Measurements from ENCODE around the gene RAB11FIP4. TPM values are rescaled to one million over a fixed set of nuclear protein-coding genes. Genes with fewer than 3 reads are reported as not detected.

Gene RAB11FIP4
- total and polyA plus RNA-seq, 2 of the 13 experiments (the other 11 are each of a cell fraction or from before 2014, with no cell fraction given): 28.0 to 89.3 TPM

- TF ChIP-seq FOXO4 (CRISPR knock-in tag; conservative IDR thresholded peaks at IDR 0.05) (0 out of 2 replicates have a peak, but pooled peaks have one; percentile 81), KDM1A (CRISPR knock-in tag; IDR thresholded peaks at IDR 0.05) (no peak), ZSCAN29 (CRISPR knock-in tag; conservative IDR thresholded peaks at IDR 0.05) (no peak), ZFX (CRISPR knock-in tag; IDR thresholded peaks at IDR 0.05; ENCODE audit: low read depth) (0 out of 2 replicates have a peak, but pooled peaks have one; percentile 4), ZNF292 (CRISPR knock-in tag; IDR thresholded peaks at IDR 0.05; ENCODE audit: borderline replicate concordance, low read depth) (0 out of 2 replicates have a peak, but pooled peaks have one; percentile 16), FOXC1 (CRISPR knock-in tag; IDR thresholded peaks at IDR 0.05; ENCODE audit: borderline replicate concordance) (no peak), THAP11 (CRISPR knock-in tag; IDR thresholded peaks at IDR 0.05) (0 out of 2 replicates have a peak, but pooled peaks have one; percentile 3), POLR2AphosphoS2 (IDR thresholded peaks at IDR 0.05; ENCODE audit: low read depth, low read length) (no peak), SMAD9 (CRISPR knock-in tag; IDR thresholded peaks at IDR 0.05) (no peak)
Observed at GRCh38 chr17:31486351-31487062, 95.0 kb downstream of the RAB11FIP4 start (continued).

- ChIA-PET POLR2A (interaction anchor here (0.6 to 6.0 kb wide), 14 partner anchors 10 to 913 kb away, joined by 3 to 161 read pairs (median 6); no protein-coding TSS in a partner anchor), CTCF (ENCODE audit: low intra/inter-chr PET ratio, low total read pairs) (no interaction called here)
- WGBS (ENCODE audit: low lambda C conversion rate): 3% methylated on average over 17 of the region's 17 CpGs
- no peaks in the 10 kb centered on the region for H3K9me3 ChIP-seq (ENCODE audit: low read length)
- H3K27ac ChIP-seq (ENCODE audit: extremely low read length, insufficient read depth, low read length): peak overlapping the region; percentile 73
- ATAC-seq (peak; percentile 3), FAIRE-seq (peak; percentile 23), DNase-seq (ENCODE audit: low spot score) (peak; percentile 33)
- no peak overlapping the region for H2AFZ ChIP-seq (ENCODE audit: low read length)
- H3K27me3 ChIP-seq (ENCODE audit: control insufficient read depth in 1 of 2, insufficient read depth in 2 of 2, low read length in 2 of 2): no peaks in the 10 kb centered on the region
- H3K9ac ChIP-seq (ENCODE audit: insufficient read depth, low read depth, low read length): peak overlapping the region; percentile 65
- intact Hi-C loops (cut with micrococcal nuclease; ENCODE audit: unreplicated experiment) (no loop called here), in situ Hi-C loops (cut with HindIII; ENCODE audit: extremely low pct_ligation_motif_present, low pct_unique_long_range_greater_than_20kb) (no loop called here)
- TSS peak; percentile 97 for BruUV-seq (replicated peaks)
- H3K79me2 ChIP-seq (ENCODE audit: insufficient read depth, low read length): peaks cover 41% of the 10 kb centered on the region
- no peaks in the 10 kb centered on the region; the same call in 1 of the 2 replicates for H4K20me1 ChIP-seq (ENCODE audit: insufficient read depth, low read length)
- H3K4me1 ChIP-seq (ENCODE audit: insufficient read depth, low read length): peaks cover 53% of the 10 kb centered on the region
- H3K36me3 ChIP-seq (replicated peaks in 1 of 2; ENCODE audit: control insufficient read depth in 1 of 2, insufficient read depth in 2 of 2, low read length in 2 of 2): peaks cover 0 to 8% of the 10 kb centered on the region in 2 experiments; a peak in 2 of 5 replicates
- peak overlapping the region; percentile 72 to 95 (median 74) for H3K4me3 ChIP-seq (replicated peaks in 1 of 3; ENCODE audit: insufficient read depth in 1 of 3, low read depth in 2 of 3, low read length in 3 of 3)
- peak overlapping the region; percentile 85 for H3K4me2 ChIP-seq (ENCODE audit: low read depth, low read length)
- TF ChIP-seq HMGXB3 (CRISPR knock-in tag; IDR thresholded peaks at IDR 0.05; ENCODE audit: borderline replicate concordance): no peak
- 0 out of 2 replicates have a peak, but pooled peaks have one; percentile 42 for TF ChIP-seq ZNF816 (CRISPR knock-in tag; IDR thresholded peaks at IDR 0.05; ENCODE audit: borderline replicate concordance)
- no peak for TF ChIP-seq TAF15 (IDR thresholded peaks at IDR 0.05; ENCODE audit: low read depth, low read length, poor library complexity, severe bottlenecking)
- TF ChIP-seq MIER2 (CRISPR knock-in tag; IDR thresholded peaks at IDR 0.05): no peak
- TF ChIP-seq ZNF18 (CRISPR knock-in tag; IDR thresholded peaks at IDR 0.05; ENCODE audit: insufficient replicate concordance): peak; percentile 56
Observed at GRCh38 chr17:31487063-31487647, 95.7 kb downstream of the RAB11FIP4 start.

All from HepG2 (cell line).